HepG2 (cell line): ENCODE measurements around the gene TPPP2. TPM values are rescaled to one million over a fixed set of nuclear protein-coding genes. Genes with fewer than 3 reads are reported as not detected.

Experiments
- ATAC-seq: fragments of 200-7000 bp; cut with Tn5 transposase; 3 replicates; pipeline ENCODE4 v1.9.1; 2020; ENCODE audit warnings: mild to moderate bottlenecking, moderate library complexity
- BruUV-seq: library from RNA; stranded (reverse); fragments of 400-500 nt; replicated peaks from 2 replicates; lab custom pipeline; 2021; lab: Mats Ljungman, UMichigan
- CTCF ChIA-PET: fragments of 300-600 bp; formaldehyde crosslinking; extraction: SDS; loops from one replicate; lab custom pipeline; 2021; ENCODE audit warnings: low total read pairs, inconsistent platforms, low intra/inter-chr PET ratio; lab: Yijun Ruan, JAX
- POLR2A ChIA-PET: fragments of 350-600 bp; sonication (Branson Sonifier 250); formaldehyde crosslinking; loops from one replicate; lab custom pipeline; 2020; ENCODE audit warnings: antibody characterized with exemption, inconsistent platforms; lab: Yijun Ruan, JAX
- DNase-seq: peaks from one replicate; pipeline ENCODE4 v3.0.0-alpha.2; 2015; ENCODE audit warnings: low spot score
- FAIRE-seq: peaks from 3 replicates; lab custom pipeline; 2011; peaks lifted over from hg19 to GRCh38; lab: Jason Lieb, UNC
- H2AFZ ChIP-seq: one replicate; pipeline ENCODE4 v1.6.1; 2011; ENCODE audit warnings: low read length, inconsistent platforms
- H3K27ac ChIP-seq: fragments of 300-600 bp; 3 replicates; pipeline ENCODE4 v1.8.0; 2011; ENCODE audit warnings: mixed run types, mild to moderate bottlenecking, mixed read lengths, low read length, inconsistent platforms; ENCODE audit not compliant: insufficient read depth; ENCODE audit errors: extremely low read length
- H3K27me3 ChIP-seq, 2 experiments: fragments of 200-600 bp in 1 of 2; 2 replicates in 1 of 2; 3 replicates in 1 of 2; pipeline versions ENCODE4 v1.6.0 to v1.8.0; 2011; ENCODE audit warnings: low read length in 2 of 2, mild to moderate bottlenecking in 2 of 2, moderate library complexity in 2 of 2, inconsistent platforms in 1 of 2; ENCODE audit not compliant: insufficient read depth in 2 of 2, control insufficient read depth in 1 of 2
- H3K36me3 ChIP-seq, 2 experiments: fragments of 200-600 bp in 1 of 2; replicated peaks in 1 of 2; 2 replicates in 1 of 2; 3 replicates in 1 of 2; pipeline versions ENCODE4 v1.5.1 to v1.8.0; 2011; ENCODE audit warnings: low read length in 2 of 2, inconsistent platforms in 1 of 2; ENCODE audit not compliant: insufficient read depth in 2 of 2, control insufficient read depth in 1 of 2
- H3K4me1 ChIP-seq: 2 replicates; pipeline ENCODE4 v1.5.1; 2012; ENCODE audit warnings: low read length, inconsistent platforms; ENCODE audit not compliant: insufficient read depth
- H3K4me2 ChIP-seq: 2 replicates; pipeline ENCODE4 v1.6.0; 2011; ENCODE audit warnings: low read depth, low read length, inconsistent platforms
- H3K4me3 ChIP-seq, 3 experiments: fragments of 200-600 bp in 1 of 3; sonication (generic), shearing (Covaris generic) in 1 of 3; replicated peaks in 1 of 3; 2 replicates each; pipeline ENCODE4 v1.5.1; 2011 to 2016; ENCODE audit warnings: low read length in 3 of 3, inconsistent platforms in 2 of 3, low read depth in 2 of 3, mild to moderate bottlenecking in 2 of 3, control low read depth in 1 of 3, mixed read lengths in 1 of 3; ENCODE audit not compliant: insufficient read depth in 1 of 3
- H3K79me2 ChIP-seq: one replicate; pipeline ENCODE4 v1.6.1; 2011; ENCODE audit warnings: low read length, inconsistent platforms; ENCODE audit not compliant: insufficient read depth
- H3K9ac ChIP-seq: 2 replicates; pipeline ENCODE4 v1.6.0; 2011; ENCODE audit warnings: mild to moderate bottlenecking, low read depth, low read length, inconsistent platforms; ENCODE audit not compliant: insufficient read depth
- H3K9me3 ChIP-seq: 2 replicates; pipeline ENCODE4 v1.5.1; 2012; ENCODE audit warnings: mild to moderate bottlenecking, low read length
- H4K20me1 ChIP-seq: 2 replicates; pipeline ENCODE4 v1.6.0; 2011; ENCODE audit warnings: inconsistent platforms, mild to moderate bottlenecking, low read length, moderate library complexity; ENCODE audit not compliant: insufficient read depth
- AGO2 ChIP-seq: fragments of 200-400 bp; formaldehyde crosslinking; optimal IDR thresholded peaks from 2 replicates; pipeline ENCODE3; 2017; ENCODE audit warnings: mild to moderate bottlenecking, low read depth, low read length, moderate library complexity
- EP300 ChIP-seq, 3 experiments: sonication (generic) in 1 of 3; formaldehyde crosslinking in 1 of 3; IDR thresholded peaks; 2 replicates each; pipeline versions ENCODE4 v1.5.1 to v1.6.1; 2011 to 2020; ENCODE audit warnings: low read depth in 2 of 3, low read length in 2 of 3, borderline replicate concordance in 1 of 3, improper control_type of control experiment in 1 of 3, mild to moderate bottlenecking in 1 of 3, missing genetic modification reagents in 1 of 3, moderate library complexity in 1 of 3
- MIXL1 ChIP-seq: IDR thresholded peaks from 2 replicates; pipeline ENCODE4 v1.6.1; 2016
- MTF2 ChIP-seq: sonication (generic); formaldehyde crosslinking; IDR thresholded peaks from 2 replicates; pipeline ENCODE4 v1.5.0; 2020; ENCODE audit warnings: missing genetic modification reagents, borderline replicate concordance
- NFIC ChIP-seq: IDR thresholded peaks from 2 replicates; pipeline ENCODE4 v1.6.1; 2012; ENCODE audit warnings: mild to moderate bottlenecking, low read length, inconsistent platforms
- REPIN1 ChIP-seq: sonication (generic); formaldehyde crosslinking; IDR thresholded peaks from 2 replicates; pipeline ENCODE4 v1.8.0; 2022; ENCODE audit warnings: missing genetic modification reagents, low read depth, mild to moderate bottlenecking, borderline replicate concordance
- RERE ChIP-seq: IDR thresholded peaks from 2 replicates; pipeline ENCODE4 v1.6.1; 2016; ENCODE audit warnings: low read depth, missing genetic modification reagents, missing compliant biosample characterization
- ZFX ChIP-seq: sonication (generic); formaldehyde crosslinking; IDR thresholded peaks from 2 replicates; pipeline ENCODE4 v1.4.0; 2020; ENCODE audit warnings: mild to moderate bottlenecking, low read depth, missing genetic modification reagents, moderate library complexity
- ZKSCAN1 ChIP-seq: fragments of 150-350 bp; IDR thresholded peaks from 2 replicates; pipeline ENCODE4 v1.6.1; 2014; ENCODE audit warnings: low read length
- ZNF121 ChIP-seq: sonication (generic); formaldehyde crosslinking; IDR thresholded peaks from 2 replicates; pipeline ENCODE4 v1.5.0; 2020; ENCODE audit warnings: mild to moderate bottlenecking, missing genetic modification reagents
- ZNF274 ChIP-seq: sonication (generic); formaldehyde crosslinking; IDR thresholded peaks from 2 replicates; pipeline ENCODE4 v1.5.1; 2020; ENCODE audit warnings: mild to moderate bottlenecking, missing genetic modification reagents
- ZNF350 ChIP-seq: sonication (generic); formaldehyde crosslinking; IDR thresholded peaks from 2 replicates; pipeline ENCODE4 v1.4.0; 2020; ENCODE audit warnings: mild to moderate bottlenecking, low read depth, missing genetic modification reagents, borderline replicate concordance
- ZNF367 ChIP-seq: sonication (generic); formaldehyde crosslinking; IDR thresholded peaks from 2 replicates; pipeline ENCODE4 v1.4.0; 2020; ENCODE audit warnings: missing genetic modification reagents, borderline replicate concordance
- ZNF501 ChIP-seq: sonication (generic); formaldehyde crosslinking; IDR thresholded peaks from 2 replicates; pipeline ENCODE4 v1.5.1; 2020; ENCODE audit warnings: mild to moderate bottlenecking, moderate library complexity, missing genetic modification reagents
- WGBS: methylation state at CpG from one replicate; pipeline ENCODE4 v1.1.6; 2017; ENCODE audit warnings: low lambda C conversion rate; 5-methylcytosine and 5-hydroxymethylcytosine counted together
- in situ Hi-C: cut with HindIII; loops from 2 replicates; pipeline ENCODE4 v1.10.0; 2017; ENCODE audit warnings: low pct_unique_long_range_greater_than_20kb; ENCODE audit not compliant: extremely low pct_ligation_motif_present
- intact Hi-C: fragments of 100-400 bp; cut with micrococcal nuclease; formaldehyde crosslinking; loops from one replicate; pipeline ENCODE4 v1.10.0; 2022; ENCODE audit not compliant: unreplicated experiment
- polyA plus RNA-seq, 8 experiments: library from polyadenylated mRNA; depleted of rRNA in 3 of 8; stranded (reverse) in 7 of 8; unstranded in 1 of 8; fragments of >200 nt; fragmentation: Illumina TruSeq in 4 of 8; extraction: Trizol in 4 of 8; gene quantifications; 2 replicates each; pipeline versions ENCODE4 v1.2.1 to v1.2.3, GENCODE V29; 2011 to 2016; ENCODE audit warnings: low read depth in 4 of 8, missing spikeins in 1 of 8, mixed read lengths in 1 of 8; ENCODE audit not compliant: insufficient read depth in 1 of 8
- total RNA-seq, 5 experiments: library from RNA; depleted of rRNA; stranded (reverse); fragments of >200 nt; fragmentation: Illumina TruSeq; extraction: Trizol; gene quantifications; 2 replicates each; pipeline ENCODE4 v1.2.3, GENCODE V29; 2016; ENCODE audit warnings: low read depth in 1 of 5
- TF ChIP-seq, protein P1 (sequence below): sonication (generic); formaldehyde crosslinking; IDR thresholded peaks from 2 replicates; pipeline ENCODE4 v1.8.1; 2023; ENCODE audit warnings: missing genetic modification reagents, inconsistent platforms, borderline replicate concordance

The TPPP2 gene
- total and polyA plus RNA-seq, 2 of the 13 experiments (the other 11 are each of a cell fraction or from before 2014, with no cell fraction given): 0.58 to 4.2 TPM

- BruUV-seq: TSS peak; percentile 77
- Histone ChIP-seq H3K27me3 (no peaks in the 10 kb centered on the region; a peak in 1 of 5 replicates), H4K20me1 (no peaks in the 10 kb centered on the region), H2AFZ (no peak within 1 kb of the TSS), H3K36me3 (peaks cover 16 to 21% of the 10 kb centered on the region in 2 experiments), H3K4me1 (peaks cover 50% of the 10 kb centered on the region), H3K4me3 (peak within 1 kb of the TSS; percentile 65 to 96 (median 94)), H3K4me2 (peak within 1 kb of the TSS; percentile 92), H3K9ac (peak within 1 kb of the TSS; percentile 96), H3K9me3 (no peaks in the 10 kb centered on the region), H3K27ac (peak within 1 kb of the TSS; percentile 83), H3K79me2 (peaks cover 13% of the 10 kb centered on the region)
- no peak for FAIRE-seq
- peak; percentile 84 for DNase-seq
- intact Hi-C loops (loop anchor here (1.0 kb wide), 1 partner anchor 30 kb away; no protein-coding TSS in a partner anchor), in situ Hi-C loops (no loop called here)
- ChIA-PET CTCF (interaction anchor here (0.8 to 0.9 kb wide), 2 partner anchors 10 to 16 kb away, joined by 3 to 4 read pairs; no protein-coding TSS in a partner anchor), POLR2A (interaction anchor here (0.7 to 3.0 kb wide), 14 partner anchors 8 to 80 kb away, joined by 3 to 26 read pairs (median 4); partner anchors contain the start of gene ARHGEF40)
- 5% methylated on average over 19 of the region's 72 CpGs for WGBS
- ATAC-seq: peak; percentile 90
- TF ChIP-seq ZNF350: 0 out of 2 replicates have a peak, but pooled peaks have one; percentile 14
- TF ChIP-seq MTF2 (CRISPR knock-in tag): no peak
- TF ChIP-seq AGO2: peak; percentile 81
- 0 out of 2 replicates have a peak, but pooled peaks have one; percentile 16 for TF ChIP-seq ZNF274
- TF ChIP-seq ZKSCAN1: 0 out of 2 replicates have a peak, but pooled peaks have one; percentile 9
- peak; percentile 30; the same call in 1 of the 2 replicates for TF ChIP-seq MIXL1 (CRISPR knock-in tag)
- peak; percentile 41 to 77; a peak in 3 of 4 replicates for TF ChIP-seq EP300 (IDR thresholded peaks at IDR 0.05; ENCODE audit: low read depth in 2 of 2, low read length in 2 of 2)
- TF ChIP-seq EP300 (CRISPR knock-in tag; IDR thresholded peaks at IDR 0.05; ENCODE audit: borderline replicate concordance): peak; percentile 52; the same call in 1 of the 2 replicates
- peak; percentile 88 for TF ChIP-seq ZFX
- TF ChIP-seq REPIN1 (CRISPR knock-in tag): no peak
- 0 out of 2 replicates have a peak, but pooled peaks have one; percentile 25 for TF ChIP-seq ZNF121 (CRISPR knock-in tag)
- TF ChIP-seq ZNF367 (CRISPR knock-in tag): peak; percentile 73; the same call in 1 of the 2 replicates
- TF ChIP-seq NFIC: peak; percentile 60; the same call in 1 of the 2 replicates
- 0 out of 2 replicates have a peak, but pooled peaks have one; percentile 29 for TF ChIP-seq RERE (CRISPR knock-in tag)
- TF ChIP-seq, protein P1, sequence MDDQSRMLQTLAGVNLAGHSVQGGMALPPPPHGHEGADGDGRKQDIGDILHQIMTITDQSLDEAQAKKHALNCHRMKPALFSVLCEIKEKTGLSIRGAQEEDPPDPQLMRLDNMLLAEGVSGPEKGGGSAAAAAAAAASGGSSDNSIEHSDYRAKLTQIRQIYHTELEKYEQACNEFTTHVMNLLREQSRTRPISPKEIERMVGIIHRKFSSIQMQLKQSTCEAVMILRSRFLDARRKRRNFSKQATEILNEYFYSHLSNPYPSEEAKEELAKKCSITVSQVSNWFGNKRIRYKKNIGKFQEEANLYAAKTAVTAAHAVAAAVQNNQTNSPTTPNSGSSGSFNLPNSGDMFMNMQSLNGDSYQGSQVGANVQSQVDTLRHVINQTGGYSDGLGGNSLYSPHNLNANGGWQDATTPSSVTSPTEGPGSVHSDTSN (CRISPR knock-in tag): 0 out of 2 replicates have a peak, but pooled peaks have one; percentile 62
- TF ChIP-seq ZNF501 (CRISPR knock-in tag): 0 out of 2 replicates have a peak, but pooled peaks have one; percentile 2
Observed at GRCh38 chr14:21024585-21025370, 5.2 kb upstream of the TPPP2 start, which contains the start of gene NDRG2. Gene NDRG2, minus strand, starts transcription at chr14:21025061. Its CDS starts 1,746 bp downstream, at chr14:21023315.
